Retinal pigment epithelial cell (primary cell): ENCODE data around the gene ARHGEF7.
A peak's percentile ranks its signal among the peaks of the same experiment; 100 is the strongest.

Experiments used
- DNase-seq: peaks from one replicate; pipeline ENCODE4 v3.0.0-alpha.2; 2010; ENCODE audit warnings: low read depth
- H3K4me3 ChIP-seq: 2 replicates; pipeline ENCODE4 v1.5.1; 2011; ENCODE audit warnings: mild to moderate bottlenecking, low read length, control low read depth, moderate library complexity
- TF ChIP-seq, protein P1 (sequence below): conservative IDR thresholded peaks from 2 replicates; pipeline ENCODE4 v1.5.1; 2011; ENCODE audit warnings: low read depth, low read length, control low read depth, inconsistent platforms

Gene ARHGEF7

DNA sequence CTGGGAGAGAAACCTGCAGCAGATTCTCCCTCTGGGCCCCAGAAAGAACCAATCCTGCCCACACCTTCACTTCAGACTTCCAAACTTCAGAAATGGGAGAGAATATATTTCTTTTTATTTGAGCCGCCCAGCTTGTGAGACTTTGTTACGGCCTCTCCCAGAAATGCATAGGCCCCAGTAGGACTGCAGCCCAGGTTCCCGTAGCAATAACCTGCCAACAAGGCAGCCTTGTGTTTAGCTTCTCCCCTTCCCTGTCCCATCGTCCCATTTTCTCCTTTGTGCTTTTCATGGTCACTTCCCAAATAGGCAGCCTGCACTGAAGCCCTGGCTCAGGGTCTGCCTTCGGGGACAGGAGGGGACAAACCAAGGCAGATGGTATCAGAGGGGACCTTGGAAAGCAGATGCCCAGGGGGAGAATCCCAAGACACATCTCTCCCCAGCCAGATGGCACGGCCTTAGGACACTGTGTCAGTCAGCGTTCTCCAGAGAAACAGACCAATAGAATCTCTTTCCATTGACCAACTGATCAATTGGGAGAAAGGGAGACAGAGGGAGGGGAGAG is 3.7 kb upstream of the ARHGEF7 start:
- TF ChIP-seq, protein P1, sequence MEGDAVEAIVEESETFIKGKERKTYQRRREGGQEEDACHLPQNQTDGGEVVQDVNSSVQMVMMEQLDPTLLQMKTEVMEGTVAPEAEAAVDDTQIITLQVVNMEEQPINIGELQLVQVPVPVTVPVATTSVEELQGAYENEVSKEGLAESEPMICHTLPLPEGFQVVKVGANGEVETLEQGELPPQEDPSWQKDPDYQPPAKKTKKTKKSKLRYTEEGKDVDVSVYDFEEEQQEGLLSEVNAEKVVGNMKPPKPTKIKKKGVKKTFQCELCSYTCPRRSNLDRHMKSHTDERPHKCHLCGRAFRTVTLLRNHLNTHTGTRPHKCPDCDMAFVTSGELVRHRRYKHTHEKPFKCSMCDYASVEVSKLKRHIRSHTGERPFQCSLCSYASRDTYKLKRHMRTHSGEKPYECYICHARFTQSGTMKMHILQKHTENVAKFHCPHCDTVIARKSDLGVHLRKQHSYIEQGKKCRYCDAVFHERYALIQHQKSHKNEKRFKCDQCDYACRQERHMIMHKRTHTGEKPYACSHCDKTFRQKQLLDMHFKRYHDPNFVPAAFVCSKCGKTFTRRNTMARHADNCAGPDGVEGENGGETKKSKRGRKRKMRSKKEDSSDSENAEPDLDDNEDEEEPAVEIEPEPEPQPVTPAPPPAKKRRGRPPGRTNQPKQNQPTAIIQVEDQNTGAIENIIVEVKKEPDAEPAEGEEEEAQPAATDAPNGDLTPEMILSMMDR = no peak
- DNase-seq = no peak
- H3K4me3 ChIP-seq = no peak overlapping the region

- H3K4me3 ChIP-seq = no peak overlapping the region
- TF ChIP-seq, protein P1 = no peak
- DNase-seq = no peak
Measured at GRCh38 chr13:111112196-111112595, 2.9 kb upstream of the ARHGEF7 start.

GRCh38 chr13:111114362-111115060 is 599 bp upstream of the ARHGEF7 start:
- peak overlapping the region; percentile 60 for H3K4me3 ChIP-seq
- no peak for DNase-seq
- TF ChIP-seq, protein P1 = no peak

DNA sequence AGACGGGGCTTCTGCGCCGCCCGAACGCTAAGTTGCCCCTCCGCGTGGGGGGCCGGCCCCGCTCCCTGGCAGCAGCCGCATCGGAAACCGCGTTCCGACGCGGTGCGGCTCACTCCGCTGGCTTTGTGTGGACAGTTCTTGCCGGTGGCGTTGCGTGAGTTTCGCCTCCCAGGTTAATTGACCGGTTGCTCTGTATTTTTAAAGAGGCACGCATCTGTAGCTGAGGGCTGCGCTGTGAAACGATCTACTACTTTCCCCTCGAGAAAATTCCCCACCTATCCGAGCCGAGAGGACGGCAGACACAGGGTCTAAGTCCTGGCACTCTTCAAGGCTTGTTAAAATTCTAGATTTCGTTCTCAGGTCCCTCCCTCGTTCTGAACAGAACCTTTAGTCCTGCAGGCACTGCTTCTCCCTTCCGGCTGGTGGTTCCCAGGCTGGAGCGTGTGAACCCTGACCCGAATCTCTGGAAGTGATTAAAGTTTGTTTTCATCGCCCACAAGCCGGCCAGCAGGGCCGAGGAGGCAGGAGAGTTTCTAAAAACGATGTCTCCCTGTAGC is 933 bp downstream of the ARHGEF7 start:
- TF ChIP-seq, protein P1 = no peak
- DNase-seq = no peak
- peak overlapping the region; percentile 43 for H3K4me3 ChIP-seq

- no peak for DNase-seq
- no peak overlapping the region for H3K4me3 ChIP-seq
- TF ChIP-seq, protein P1 = no peak
Measured at GRCh38 chr13:111116856-111117255, 1.7 kb downstream of the ARHGEF7 start.

GRCh38 chr13:111117289-111117688 is 2.2 kb downstream of the ARHGEF7 start:
- TF ChIP-seq, protein P1 = no peak
- no peak for DNase-seq
- H3K4me3 ChIP-seq = no peak overlapping the region

GRCh38 chr13:111117961-111118360 is 2.9 kb downstream of the ARHGEF7 start:
- DNase-seq = no peak
- no peak overlapping the region for H3K4me3 ChIP-seq
- TF ChIP-seq, protein P1 = no peak
